NB4 (cell line): ENCODE measurements around the gene MYT1.

Experiments
- DNase-seq: peaks from one replicate; pipeline ENCODE4 v3.0.0; 2010; ENCODE audit warnings: low read depth
- H3K4me3 ChIP-seq: one replicate; pipeline ENCODE4 v1.5.1; 2011; ENCODE audit warnings: mild to moderate bottlenecking, low read depth, low read length, moderate library complexity
- CTCF ChIP-seq: IDR thresholded peaks from one replicate; pipeline ENCODE4 v1.5.1; 2012; ENCODE audit warnings: low read depth, low read length
- MYC ChIP-seq: IDR thresholded peaks from 2 replicates; pipeline ENCODE4 v1.6.1; 2011; ENCODE audit warnings: low read depth, low read length
- POLR2A ChIP-seq: IDR thresholded peaks from 2 replicates; pipeline ENCODE4 v1.6.1; 2011; ENCODE audit warnings: mild to moderate bottlenecking; ENCODE audit not compliant: insufficient read length; ENCODE audit errors: extremely low read depth
- TF ChIP-seq, protein P1 (sequence below): IDR thresholded peaks from 2 replicates; pipeline ENCODE4 v1.6.1; 2011; ENCODE audit warnings: low read depth, low read length

MYT1 gene

DNA sequence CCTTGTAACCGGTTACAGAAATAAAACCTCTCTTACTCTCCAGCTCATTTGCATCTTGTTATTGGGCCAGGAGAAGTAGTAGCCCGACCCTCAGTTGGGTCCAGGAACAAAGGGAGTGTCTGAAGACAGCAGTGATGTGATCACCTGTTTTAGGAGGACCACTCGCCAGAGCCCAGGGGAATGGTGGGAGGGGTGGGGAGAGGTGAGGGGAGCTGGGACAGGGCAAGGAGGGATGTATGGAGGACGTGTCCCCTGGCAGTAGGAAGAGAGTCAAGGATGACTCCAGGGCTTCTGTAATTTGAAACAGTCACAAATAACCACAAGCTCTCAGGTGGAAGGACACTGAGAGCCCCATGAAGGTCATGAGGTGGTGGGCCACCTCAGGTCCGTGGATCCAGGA lies 89.9 kb downstream of the MYT1 start:
- H3K4me3 ChIP-seq = no peak overlapping the region
- TF ChIP-seq CTCF = no peak
- no peak for TF ChIP-seq POLR2A
- TF ChIP-seq, protein P1, sequence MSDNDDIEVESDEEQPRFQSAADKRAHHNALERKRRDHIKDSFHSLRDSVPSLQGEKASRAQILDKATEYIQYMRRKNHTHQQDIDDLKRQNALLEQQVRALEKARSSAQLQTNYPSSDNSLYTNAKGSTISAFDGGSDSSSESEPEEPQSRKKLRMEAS = no peak
- no peak for TF ChIP-seq MYC
- no peak for DNase-seq

- TF ChIP-seq POLR2A (no peak), MYC (no peak), CTCF (no peak)
- TF ChIP-seq, protein P1 = no peak
- peak overlapping the region; percentile 50 for H3K4me3 ChIP-seq
- no peak for DNase-seq
Observed at GRCh38 chr20:64254571-64255360, 90.5 kb downstream of the MYT1 start.

GRCh38 chr20:64255361-64256281 lies 91.4 kb downstream of the MYT1 start, which contains the start of gene PCMTD2:
PCMTD2 (plus strand) TSS chr20:64255748; CDS start chr20:64259966, 4,218 bp downstream.
- peak; percentile 90 for DNase-seq
- TF ChIP-seq, protein P1 = peak; percentile 69; the same call in 1 of the 2 replicates
- TF ChIP-seq POLR2A = peak; percentile 73
- TF ChIP-seq CTCF = no peak
- TF ChIP-seq MYC = no peak; the same call in 1 of the 2 replicates
- H3K4me3 ChIP-seq = peak within 1 kb of the TSS; percentile 78

DNA sequence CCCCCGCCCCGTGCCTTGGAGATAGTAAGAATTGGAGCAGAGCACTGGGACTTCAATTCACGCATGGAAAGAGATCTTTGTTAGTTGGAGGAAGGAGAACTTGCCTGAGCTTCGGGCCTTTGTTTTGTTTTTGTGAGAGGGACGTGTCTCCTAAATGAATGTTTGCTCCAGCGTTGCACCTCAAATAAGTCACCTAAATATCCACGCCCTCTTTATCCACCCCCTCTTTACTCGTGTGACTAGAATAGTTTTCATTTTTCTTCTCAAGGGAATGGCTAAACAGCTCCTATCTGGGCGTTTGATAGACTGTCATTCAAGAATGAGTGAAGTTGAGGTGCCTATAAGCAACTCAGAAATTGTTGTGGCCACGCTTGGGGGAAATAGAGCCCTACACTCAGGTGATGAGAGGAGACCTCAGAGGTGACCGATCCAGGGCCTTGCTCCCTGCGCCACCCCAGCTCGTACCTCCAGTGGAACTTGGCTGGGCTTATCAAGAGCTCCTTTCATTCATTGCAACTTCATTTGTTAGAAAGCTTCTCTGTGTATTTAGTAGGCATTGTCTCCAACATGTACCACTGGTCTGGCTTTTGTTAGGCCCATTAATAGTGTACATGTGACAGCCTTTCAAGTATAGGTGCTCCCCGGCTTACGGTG lies 92.2 kb downstream of the MYT1 start:
- no peak for DNase-seq
- TF ChIP-seq, protein P1 = no peak
- TF ChIP-seq CTCF = no peak
- no peak for TF ChIP-seq POLR2A
- no peak for TF ChIP-seq MYC
- H3K4me3 ChIP-seq = peak overlapping the region; percentile 78

DNA sequence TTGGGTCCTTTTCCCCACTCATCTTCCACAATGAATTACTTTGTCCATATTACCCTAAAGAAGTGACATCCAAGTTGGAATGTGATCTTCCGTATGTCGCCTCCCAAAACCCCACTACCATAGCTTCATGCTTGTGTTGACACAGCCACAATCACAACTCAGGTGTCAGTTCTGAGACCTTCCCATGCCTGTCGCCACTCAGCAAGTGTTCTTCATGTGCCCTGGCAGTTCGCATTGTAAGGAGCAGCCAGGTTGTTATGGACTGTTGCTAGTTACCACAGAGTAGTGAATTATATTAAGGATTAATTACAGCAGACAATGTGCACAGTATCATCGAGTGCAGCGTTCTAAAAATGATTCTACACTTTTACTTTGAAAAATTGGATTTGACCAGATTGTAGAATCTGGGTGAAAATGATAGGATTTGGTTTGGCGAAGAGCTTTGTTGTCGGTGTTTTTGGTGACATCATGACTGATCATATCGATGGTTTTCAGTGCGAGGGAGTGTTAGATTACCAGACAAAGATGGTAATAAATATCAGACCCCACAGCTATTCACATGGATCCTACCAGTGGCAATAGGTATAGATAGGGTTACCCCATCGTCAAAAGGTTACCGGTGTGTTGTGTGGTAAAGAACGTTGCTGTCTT lies 93.0 kb downstream of the MYT1 start:
- TF ChIP-seq, protein P1 = no peak
- TF ChIP-seq MYC (no peak), CTCF (no peak), POLR2A (no peak)
- DNase-seq = no peak
- peak overlapping the region; percentile 78 for H3K4me3 ChIP-seq
